GM12892 (cell line): Measurements from ENCODE around the gene GABRB1.

Experiments
- DNase-seq: peaks from one replicate; pipeline ENCODE4 v3.0.0; 2011; ENCODE audit not compliant: insufficient read length
- FAIRE-seq: peaks from 2 replicates; lab custom pipeline; 2011; peaks lifted over from hg19 to GRCh38; lab: Jason Lieb, UNC
- POLR2A ChIP-seq: IDR thresholded peaks from 2 replicates; pipeline ENCODE4 v1.6.1; 2011; ENCODE audit warnings: low read depth, low read length, control low read depth
- POLR2AphosphoS5 ChIP-seq: IDR thresholded peaks from 2 replicates; pipeline ENCODE4 v1.6.1; 2011; ENCODE audit warnings: low read depth, low read length, control low read depth
- TAF1 ChIP-seq: IDR thresholded peaks from 2 replicates; pipeline ENCODE4 v1.6.1; 2011; ENCODE audit warnings: low read depth, mild to moderate bottlenecking, control low read depth, low read length, borderline replicate concordance

The GABRB1 gene

GRCh38 chr4:47075262-47075661, 43.9 kb downstream of the GABRB1 start:
- FAIRE-seq, result no peak
- no peak for DNase-seq
- TF ChIP-seq POLR2A (no peak), TAF1 (no peak), POLR2AphosphoS5 (no peak)

DNA sequence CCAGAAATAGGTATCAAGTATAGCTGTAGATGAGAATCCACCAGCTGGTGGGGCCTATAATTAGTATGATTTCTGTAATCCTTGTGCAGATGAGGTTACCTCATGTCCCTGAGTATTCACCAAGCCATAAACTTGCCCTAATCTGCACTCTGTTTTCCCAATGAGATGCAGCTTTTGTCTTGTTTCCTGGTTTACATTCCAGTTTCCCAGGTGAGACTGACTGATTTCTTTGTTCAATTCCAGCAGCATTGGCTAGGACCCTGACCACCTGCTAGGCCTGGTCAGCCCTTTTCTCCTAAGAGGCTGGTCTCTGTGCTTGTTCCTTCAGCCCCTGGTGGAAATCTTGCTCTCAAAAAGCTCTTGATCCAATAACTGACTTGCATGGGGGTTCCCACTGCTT, 44.6 kb downstream of the GABRB1 start:
- no peak for FAIRE-seq
- TF ChIP-seq POLR2AphosphoS5 (no peak), TAF1 (no peak)
- DNase-seq, result no peak

GRCh38 chr4:47084111-47084510, 52.7 kb downstream of the GABRB1 start:
- TF ChIP-seq POLR2AphosphoS5, result no peak
- TF ChIP-seq TAF1, result no peak
- no peak for TF ChIP-seq POLR2A
- FAIRE-seq (no peak), DNase-seq (no peak)

GRCh38 chr4:47084795-47085194, 53.4 kb downstream of the GABRB1 start:
- FAIRE-seq (no peak), DNase-seq (no peak)
- no peak for TF ChIP-seq POLR2AphosphoS5
- no peak for TF ChIP-seq TAF1
- no peak for TF ChIP-seq POLR2A

- FAIRE-seq (no peak), DNase-seq (no peak)
- TF ChIP-seq TAF1 (no peak), POLR2A (no peak), POLR2AphosphoS5 (no peak)
Observed at GRCh38 chr4:47088298-47088697, 56.9 kb downstream of the GABRB1 start.

- no peak for FAIRE-seq
- DNase-seq, result no peak
- TF ChIP-seq POLR2A (no peak), TAF1 (no peak), POLR2AphosphoS5 (no peak)
Observed at GRCh38 chr4:47095884-47096283, 64.5 kb downstream of the GABRB1 start.

GRCh38 chr4:47101453-47101852, 70.1 kb downstream of the GABRB1 start:
- no peak for DNase-seq
- FAIRE-seq, result no peak
- no peak for TF ChIP-seq POLR2AphosphoS5
- TF ChIP-seq POLR2A, result no peak
- no peak for TF ChIP-seq TAF1

- DNase-seq (no peak), FAIRE-seq (no peak)
- TF ChIP-seq TAF1, result no peak
- TF ChIP-seq POLR2AphosphoS5, result no peak
- no peak for TF ChIP-seq POLR2A
Observed at GRCh38 chr4:47104986-47105385, 73.6 kb downstream of the GABRB1 start.

DNA sequence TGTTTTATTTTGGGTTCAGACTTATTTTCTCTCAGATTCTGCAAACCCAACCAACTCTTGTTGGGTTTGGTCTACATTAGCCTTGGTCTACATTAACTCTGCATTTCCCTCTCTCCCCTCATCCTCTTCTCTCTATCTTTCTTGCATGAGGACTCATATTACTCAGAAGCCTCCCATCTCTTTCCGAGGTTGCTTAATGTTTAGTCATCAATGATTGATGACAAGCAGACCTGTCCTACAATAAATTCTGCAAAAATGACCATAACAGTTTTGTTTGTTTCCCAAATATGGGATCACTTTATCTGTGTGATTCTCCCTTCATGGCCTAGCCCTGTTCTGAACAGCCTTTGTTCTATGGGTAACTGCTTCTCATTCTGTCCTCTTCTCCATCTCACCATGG, 75.2 kb downstream of the GABRB1 start:
- DNase-seq (no peak), FAIRE-seq (no peak)
- TF ChIP-seq POLR2A (no peak), TAF1 (no peak), POLR2AphosphoS5 (no peak)

DNA sequence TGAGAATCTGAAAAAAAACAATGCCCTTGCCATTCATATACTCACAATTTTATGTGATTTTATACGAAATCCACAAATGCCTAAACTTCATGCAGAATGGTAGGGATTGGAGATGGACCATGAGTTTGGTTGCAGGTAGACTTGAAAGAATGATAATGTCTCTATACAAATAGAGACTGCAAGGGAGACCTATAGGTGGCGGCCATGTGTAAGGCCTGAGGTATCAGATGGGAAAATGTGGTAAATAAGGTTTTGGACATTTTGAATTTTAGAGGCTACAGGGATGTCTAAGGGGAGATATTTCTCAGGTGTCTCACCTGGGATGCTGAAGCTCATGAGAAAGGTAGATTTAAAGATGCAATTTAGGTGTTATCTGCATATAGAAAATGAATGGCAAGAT, 78.0 kb downstream of the GABRB1 start:
- DNase-seq (no peak), FAIRE-seq (no peak)
- no peak for TF ChIP-seq POLR2A
- TF ChIP-seq POLR2AphosphoS5, result no peak
- no peak for TF ChIP-seq TAF1

DNA sequence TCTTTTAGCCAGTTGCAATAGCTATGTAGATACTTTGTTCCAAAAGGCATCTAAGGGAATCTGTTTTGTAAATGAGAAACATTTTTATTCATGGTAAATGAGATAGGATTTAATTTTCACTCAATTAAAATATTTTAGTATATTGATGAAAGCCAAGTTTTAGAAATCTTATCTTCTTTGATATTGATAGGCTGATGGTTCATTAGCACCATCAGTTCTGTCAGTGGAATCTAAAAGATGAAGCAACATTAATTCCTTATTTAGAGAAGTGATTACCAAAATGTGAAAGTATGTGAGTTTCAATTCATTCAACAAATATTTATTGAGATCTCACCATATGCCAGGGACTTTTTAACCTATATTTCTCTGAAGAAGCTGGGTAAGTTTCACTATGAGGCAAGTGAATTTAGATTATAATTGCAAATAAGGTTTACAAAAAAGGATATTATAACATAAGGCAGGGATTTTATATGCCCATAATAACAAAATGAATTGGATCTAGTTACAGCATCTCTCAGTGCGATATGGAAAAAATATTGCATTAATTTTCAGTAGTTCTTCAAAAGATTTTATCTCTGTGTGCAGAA, 79.3 kb downstream of the GABRB1 start:
- TF ChIP-seq POLR2AphosphoS5 (no peak), TAF1 (no peak), POLR2A (no peak)
- FAIRE-seq (no peak), DNase-seq (no peak)

DNA sequence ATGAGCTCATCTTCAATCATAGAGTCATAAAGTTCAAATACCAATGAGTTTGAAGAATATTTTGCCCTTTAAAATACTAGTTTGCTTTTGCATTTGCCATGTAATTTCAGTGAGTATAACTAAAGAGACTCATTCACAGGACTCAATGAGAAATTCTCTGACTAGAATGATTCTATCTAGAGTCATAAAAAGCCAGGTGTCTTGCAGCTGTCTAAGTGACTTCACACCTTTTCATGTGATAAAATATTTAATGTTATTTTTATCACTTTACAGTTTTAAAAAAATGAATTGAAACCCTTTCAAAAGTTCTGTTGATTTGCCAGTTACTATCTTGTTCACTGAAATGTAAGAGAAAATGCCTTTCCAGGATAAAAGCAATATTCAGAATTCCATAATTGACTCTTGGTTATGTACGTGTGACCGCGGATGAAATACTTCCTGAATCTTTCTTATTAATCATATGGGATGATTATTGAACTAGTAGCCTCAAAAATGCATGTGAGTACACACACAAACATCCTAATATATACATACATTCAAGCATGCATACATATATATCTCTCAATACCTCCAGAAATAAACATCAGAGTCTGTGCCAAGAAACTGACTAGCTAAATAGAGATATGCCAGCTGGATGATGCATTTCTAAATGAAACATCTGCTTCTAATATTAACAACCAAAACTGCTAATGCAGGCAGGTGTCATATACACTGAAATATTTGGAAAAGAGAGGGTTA, 87.0 kb downstream of the GABRB1 start:
- FAIRE-seq (no peak), DNase-seq (no peak)
- TF ChIP-seq POLR2A, result no peak
- no peak for TF ChIP-seq POLR2AphosphoS5
- TF ChIP-seq TAF1, result no peak

DNA sequence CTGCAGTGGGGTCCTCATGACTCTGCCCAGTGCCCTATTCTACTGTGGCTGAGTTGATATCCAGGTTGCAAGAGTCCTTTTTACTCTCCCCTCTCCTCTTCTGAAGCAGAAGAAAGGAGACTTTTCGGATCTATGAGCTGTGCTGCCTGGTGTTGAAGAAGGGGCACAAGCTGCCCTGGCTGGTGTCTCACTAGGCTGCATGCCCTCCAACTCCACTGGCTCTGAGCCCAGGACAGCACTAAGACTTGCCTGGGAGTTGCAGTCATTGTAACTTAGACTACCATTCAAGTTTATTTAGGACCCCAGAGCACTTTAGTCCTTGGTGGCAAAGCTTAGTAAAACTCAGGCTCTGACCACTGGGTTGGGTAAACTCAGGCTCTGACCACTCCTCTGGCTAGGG, 89.4 kb downstream of the GABRB1 start:
- no peak for DNase-seq
- no peak for FAIRE-seq
- TF ChIP-seq POLR2A (no peak), POLR2AphosphoS5 (no peak), TAF1 (no peak)
